K562 (cell line): ENCODE results near the gene ASIC3. TPM values are rescaled to one million over a fixed set of nuclear protein-coding genes. Genes with fewer than 3 reads are reported as not detected.

Experiments used
- GATAD2A ChIP-seq: fragments of 450-650 bp; IDR thresholded peaks from 2 replicates; pipeline ENCODE4 v1.6.1; 2017
- JUNB ChIP-seq: fragments of 450-650 bp; formaldehyde crosslinking; conservative IDR thresholded peaks from 2 replicates; pipeline ENCODE4 v1.4.0; 2020; ENCODE audit warnings: mild to moderate bottlenecking
- NEUROD1 ChIP-seq: fragments of 150-350 bp; IDR thresholded peaks from 2 replicates; pipeline ENCODE4 v1.6.1; 2014; ENCODE audit warnings: borderline replicate concordance, low read length, low read depth; ENCODE audit not compliant: partially characterized antibody
- PHB ChIP-seq: fragments of 250-450 bp; sonication (Bioruptor Pico); IDR thresholded peaks from 2 replicates; pipeline ENCODE4 v1.5.0; 2021
- RUNX1 ChIP-seq: sonication (generic); IDR thresholded peaks from 2 replicates; pipeline ENCODE4 v1.6.1; 2016; ENCODE audit warnings: antibody characterized with exemption, low read depth
- ZBTB2 ChIP-seq: fragments of 450-650 bp; IDR thresholded peaks from 2 replicates; pipeline ENCODE4 v1.6.1; 2016; ENCODE audit warnings: antibody characterized with exemption
- polyA plus RNA-seq, 8 experiments: library from polyadenylated mRNA; depleted of rRNA in 4 of 8; stranded (reverse) in 5 of 8; unstranded in 3 of 8; fragments of >200 nt; fragmentation: Nextera tagmentation in 2 of 8; fragmentation: Illumina TruSeq in 1 of 8; extraction: Ambion mirVana in 2 of 8; extraction: Trizol in 1 of 8; gene quantifications; 2 replicates each; pipeline versions ENCODE4 v1.2.1 to v1.2.3, GENCODE V29; 2011 to 2014; ENCODE audit warnings: inconsistent platforms in 1 of 8, missing spikeins in 1 of 8
- total RNA-seq, 7 experiments: library from RNA; depleted of rRNA in 6 of 7; stranded (reverse); fragments of >200 nt in 6 of 7; fragmentation: Illumina TruSeq in 2 of 7; extraction: Trizol in 2 of 7; gene quantifications; 2 replicates each; pipeline versions ENCODE4 v1.2.1 to v1.2.3, GENCODE V29; 2011 to 2021; ENCODE audit warnings: low replicate concordance in 1 of 7
- TF ChIP-seq, protein P1 (sequence below): fragments of 450-650 bp; formaldehyde crosslinking; IDR thresholded peaks from 2 replicates; pipeline ENCODE4 v1.4.0; 2022; ENCODE audit warnings: missing genetic modification characterization
- TF ChIP-seq, protein P2 (sequence below): sonication (generic); formaldehyde crosslinking; IDR thresholded peaks from 2 replicates; pipeline ENCODE4 v1.8.0; 2022; ENCODE audit warnings: mild to moderate bottlenecking, missing genetic modification reagents

The ASIC3 gene
- total and polyA plus RNA-seq, 9 of the 15 experiments (the other 6 are each of a cell fraction or from before 2014, with no cell fraction given): 0.11 to 5.0 (median 0.87) TPM

DNA sequence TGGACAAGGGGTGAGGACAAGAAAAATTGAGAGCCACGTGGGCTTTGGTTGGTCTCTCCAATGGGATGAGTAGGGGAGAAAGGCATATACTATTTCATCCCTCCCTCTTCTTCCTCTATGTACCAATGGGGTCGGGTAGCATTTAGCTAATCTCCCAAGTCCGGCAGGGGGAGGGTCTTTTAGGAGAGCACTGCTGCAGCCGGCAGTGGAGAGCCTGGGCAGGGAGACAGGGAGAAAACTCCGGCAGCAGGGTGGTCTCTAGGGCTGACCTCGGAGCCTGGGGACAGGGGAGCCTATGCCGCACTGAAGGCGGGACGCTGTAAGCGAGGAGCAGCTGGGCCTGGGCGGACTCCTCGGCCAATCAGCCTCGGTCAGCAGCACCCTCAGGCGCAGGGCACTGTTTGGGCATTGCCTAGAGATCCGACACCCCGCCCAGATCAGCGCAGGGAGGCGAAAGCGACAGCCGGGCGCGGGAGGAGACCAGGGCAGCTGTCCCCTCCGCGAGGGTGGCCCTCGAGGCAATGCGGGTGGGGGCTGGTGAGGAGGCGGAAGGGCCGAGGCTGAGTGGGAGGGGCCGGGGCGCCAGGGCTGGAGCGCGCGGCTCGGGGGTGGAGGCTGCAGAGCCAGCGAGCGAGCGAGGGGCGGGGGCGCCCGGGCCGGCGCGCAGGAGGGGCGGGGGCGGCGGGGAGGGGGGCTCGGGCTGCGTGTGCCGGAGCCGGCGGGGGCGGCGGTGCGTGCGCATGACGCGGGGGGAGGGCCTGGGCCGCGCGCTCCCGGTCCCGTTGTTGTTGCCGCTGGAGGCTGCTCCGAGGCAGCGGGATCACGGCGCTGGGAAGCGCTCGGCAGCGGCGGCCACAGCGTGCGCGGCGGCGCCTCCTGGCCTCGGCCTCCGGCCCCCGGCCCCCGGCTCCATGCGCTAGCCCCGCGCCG lies 37.6 kb downstream of the ASIC3 start, which contains the start of gene AGAP3 (continued):
- TF ChIP-seq, protein P1, sequence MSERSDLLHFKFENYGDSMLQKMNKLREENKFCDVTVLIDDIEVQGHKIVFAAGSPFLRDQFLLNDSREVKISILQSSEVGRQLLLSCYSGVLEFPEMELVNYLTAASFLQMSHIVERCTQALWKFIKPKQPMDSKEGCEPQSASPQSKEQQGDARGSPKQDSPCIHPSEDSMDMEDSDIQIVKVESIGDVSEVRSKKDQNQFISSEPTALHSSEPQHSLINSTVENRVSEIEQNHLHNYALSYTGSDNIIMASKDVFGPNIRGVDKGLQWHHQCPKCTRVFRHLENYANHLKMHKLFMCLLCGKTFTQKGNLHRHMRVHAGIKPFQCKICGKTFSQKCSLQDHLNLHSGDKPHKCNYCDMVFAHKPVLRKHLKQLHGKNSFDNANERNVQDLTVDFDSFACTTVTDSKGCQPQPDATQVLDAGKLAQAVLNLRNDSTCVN: 0 out of 2 replicates have a peak, but pooled peaks have one; percentile 58
- TF ChIP-seq ZBTB2: 0 out of 2 replicates have a peak, but pooled peaks have one; percentile 59
- TF ChIP-seq JUNB (CRISPR knock-in tag): no peak
- TF ChIP-seq GATAD2A: peak; percentile 89
- peak; percentile 58 for TF ChIP-seq NEUROD1
- peak; percentile 90 for TF ChIP-seq PHB (CRISPR knock-in tag)
- TF ChIP-seq, protein P2, sequence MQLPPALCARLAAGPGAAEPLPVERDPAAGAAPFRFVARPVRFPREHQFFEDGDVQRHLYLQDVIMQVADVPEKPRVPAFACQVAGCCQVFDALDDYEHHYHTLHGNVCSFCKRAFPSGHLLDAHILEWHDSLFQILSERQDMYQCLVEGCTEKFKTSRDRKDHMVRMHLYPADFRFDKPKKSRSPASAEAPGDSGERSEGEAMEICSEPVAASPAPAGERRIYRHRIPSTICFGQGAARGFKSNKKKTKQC (CRISPR knock-in tag): peak; percentile 80
- TF ChIP-seq RUNX1: 0 out of 2 replicates have a peak, but pooled peaks have one; percentile 35
